GM18868 (cell line): Measurements from ENCODE around the gene MFSD12.
"Not testable (repeated sequence)": the region's sequence is repeated elsewhere in the genome, so short reads cannot be mapped to it uniquely, and the experiment has no call there.

Source experiments
- ATAC-seq: cut with Tn5 transposase; IDR thresholded peaks from one replicate; pipeline ENCODE4 v1.9.1; 2021; ENCODE audit warnings: mild to moderate bottlenecking, moderate library complexity; ENCODE audit not compliant: unreplicated experiment

Gene MFSD12

GRCh38 chr19:3585301-3586126, 28.1 kb upstream of the MFSD12 start, which contains the start of gene GIPC3:
Gene GIPC3 (plus strand): TSS chr19:3585478. CDS start chr19:3585598, 120 bp downstream.
- ATAC-seq, result no peak

GRCh38 chr19:3584036-3584802, 26.8 kb upstream of the MFSD12 start:
- ATAC-seq, result not testable (repeated sequence)

GRCh38 chr19:3581792-3582191, 24.4 kb upstream of the MFSD12 start:
- not testable (repeated sequence) for ATAC-seq

DNA sequence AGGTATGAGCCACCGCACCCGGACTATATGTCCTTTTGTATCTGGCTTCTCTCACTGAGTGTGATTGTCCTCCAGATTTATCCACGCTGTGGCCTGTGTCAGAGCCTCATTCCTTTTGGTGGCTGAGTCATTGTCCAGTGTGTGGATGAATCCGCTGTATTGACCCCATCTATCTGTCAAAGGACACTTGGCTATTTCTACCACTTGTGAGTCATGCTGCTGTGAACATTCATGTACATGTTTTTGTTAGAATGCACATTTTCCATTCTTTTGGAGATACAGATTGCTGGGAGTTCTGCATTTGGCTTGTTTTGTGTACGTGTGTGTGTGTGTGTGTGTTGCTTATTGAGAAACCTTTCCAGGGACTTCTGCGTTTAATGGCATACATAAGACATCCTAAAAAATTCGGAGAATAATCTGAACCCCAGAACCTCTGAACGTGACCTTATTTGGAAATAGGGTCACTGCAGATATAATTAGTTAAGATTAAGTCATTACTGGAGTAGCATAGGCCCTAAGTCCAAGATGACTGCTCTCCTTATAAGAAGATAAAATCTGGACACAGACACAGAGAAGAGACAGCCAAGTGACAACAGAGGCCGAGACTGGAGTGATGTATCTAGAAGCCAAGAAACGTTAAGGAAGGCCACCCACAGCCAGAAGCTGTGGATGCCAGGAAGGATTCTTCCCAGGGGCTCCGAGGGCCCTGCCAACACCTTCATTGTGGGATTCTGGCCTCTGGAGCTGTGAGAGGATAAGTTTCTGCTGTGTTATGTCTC, 23.0 kb upstream of the MFSD12 start:
- no peak for ATAC-seq

- ATAC-seq, result no peak
Observed at GRCh38 chr19:3578390-3578789, 21.0 kb upstream of the MFSD12 start.

- ATAC-seq, result no peak
Observed at GRCh38 chr19:3577723-3578344, 20.4 kb upstream of the MFSD12 start.

DNA sequence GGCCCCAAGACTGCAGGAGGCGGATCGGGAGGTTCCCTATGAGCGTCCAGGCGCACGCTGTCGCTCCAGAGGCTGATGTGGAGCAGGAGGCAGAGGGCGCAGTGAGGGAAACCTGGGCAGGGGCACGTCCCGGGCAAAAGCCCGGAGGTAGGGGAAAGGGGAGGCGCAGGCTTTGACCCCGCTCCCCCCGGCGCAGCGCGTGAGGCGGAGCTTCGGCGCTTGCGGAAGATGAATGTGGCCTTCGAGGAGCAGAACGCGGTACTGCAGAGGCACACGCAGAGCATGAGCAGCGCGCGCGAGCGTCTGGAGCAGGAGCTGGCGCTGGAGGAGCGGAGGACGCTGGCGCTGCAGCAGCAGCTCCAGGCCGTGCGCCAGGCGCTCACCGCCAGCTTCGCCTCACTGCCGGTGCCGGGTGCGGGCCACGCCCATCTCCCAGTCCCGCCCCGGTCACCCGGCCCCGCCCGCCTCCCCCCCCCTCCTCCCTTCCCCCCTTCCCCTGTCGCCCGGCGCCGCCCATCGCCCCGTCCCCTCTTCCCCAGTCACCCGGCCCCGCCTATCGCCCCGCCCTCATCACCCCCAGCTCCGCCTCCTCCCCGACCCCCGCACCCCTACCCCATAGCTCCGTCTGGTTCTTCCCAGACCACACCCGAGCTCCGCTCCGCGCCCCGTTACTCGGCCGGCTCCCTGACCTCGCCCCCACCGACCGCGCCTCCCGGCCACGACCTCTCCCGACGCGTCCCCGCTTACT, 19.5 kb upstream of the MFSD12 start:
- ATAC-seq, result no peak

DNA sequence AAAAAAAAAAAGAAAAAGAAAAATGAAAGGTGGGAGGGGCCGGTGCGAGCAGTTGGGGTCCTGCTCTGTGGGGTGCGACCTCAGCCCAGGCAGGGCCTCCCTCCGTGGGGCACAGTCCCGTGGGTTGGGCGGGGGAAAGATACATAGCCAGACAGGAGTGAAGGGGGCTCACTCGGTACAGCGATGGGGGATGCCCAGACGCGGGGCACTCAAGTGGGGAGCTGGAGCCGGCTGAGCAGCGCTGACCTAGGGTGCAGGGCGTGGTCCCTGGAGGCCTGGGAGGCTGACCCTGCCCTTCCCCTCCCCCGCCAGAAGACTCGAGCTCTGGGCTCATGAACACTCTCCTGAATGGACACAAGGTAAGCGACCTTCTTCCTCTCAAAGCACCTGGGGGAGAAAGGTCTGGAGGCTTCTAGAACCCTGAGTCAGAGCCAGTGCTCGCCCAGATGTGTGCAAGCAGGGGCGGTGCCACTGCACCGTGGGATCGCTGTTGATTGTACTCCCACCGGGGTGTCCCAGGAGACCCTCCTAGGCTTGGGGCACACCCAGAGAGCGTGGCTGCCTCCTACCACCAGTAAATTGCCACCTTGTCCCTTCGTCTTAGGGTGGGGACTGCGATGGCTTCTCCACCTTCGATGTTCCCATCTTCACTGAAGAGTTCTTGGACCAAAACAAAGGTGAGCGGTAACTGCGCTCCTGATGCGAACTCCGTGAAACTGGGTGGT, 18.7 kb upstream of the MFSD12 start:
- no peak for ATAC-seq

DNA sequence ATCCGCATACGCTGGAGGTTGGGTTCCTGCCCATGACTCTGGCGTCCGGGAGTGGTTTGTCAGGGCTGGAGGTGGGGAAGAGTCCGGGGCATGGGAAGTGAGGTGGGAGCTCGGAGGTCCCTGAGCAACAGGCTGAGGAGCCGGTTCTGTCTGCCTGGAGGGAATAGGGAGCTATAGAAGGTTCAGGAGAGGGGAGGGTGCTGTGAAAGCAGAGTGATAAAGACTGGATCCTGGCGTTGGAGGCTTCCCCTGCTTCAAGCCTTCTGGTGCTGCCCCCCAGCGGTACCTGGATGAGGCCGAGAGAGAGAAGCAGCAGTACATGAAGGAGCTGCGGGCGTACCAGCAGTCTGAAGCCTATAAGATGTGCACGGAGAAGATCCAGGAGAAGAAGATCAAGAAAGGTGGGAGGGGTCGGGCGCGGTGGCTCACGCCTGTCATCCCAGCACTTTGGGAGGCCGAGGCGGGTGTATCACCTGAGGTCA, 17.9 kb upstream of the MFSD12 start:
- ATAC-seq, result no peak

GRCh38 chr19:3573858-3574637, 16.7 kb upstream of the MFSD12 start:
- ATAC-seq, result no peak

DNA sequence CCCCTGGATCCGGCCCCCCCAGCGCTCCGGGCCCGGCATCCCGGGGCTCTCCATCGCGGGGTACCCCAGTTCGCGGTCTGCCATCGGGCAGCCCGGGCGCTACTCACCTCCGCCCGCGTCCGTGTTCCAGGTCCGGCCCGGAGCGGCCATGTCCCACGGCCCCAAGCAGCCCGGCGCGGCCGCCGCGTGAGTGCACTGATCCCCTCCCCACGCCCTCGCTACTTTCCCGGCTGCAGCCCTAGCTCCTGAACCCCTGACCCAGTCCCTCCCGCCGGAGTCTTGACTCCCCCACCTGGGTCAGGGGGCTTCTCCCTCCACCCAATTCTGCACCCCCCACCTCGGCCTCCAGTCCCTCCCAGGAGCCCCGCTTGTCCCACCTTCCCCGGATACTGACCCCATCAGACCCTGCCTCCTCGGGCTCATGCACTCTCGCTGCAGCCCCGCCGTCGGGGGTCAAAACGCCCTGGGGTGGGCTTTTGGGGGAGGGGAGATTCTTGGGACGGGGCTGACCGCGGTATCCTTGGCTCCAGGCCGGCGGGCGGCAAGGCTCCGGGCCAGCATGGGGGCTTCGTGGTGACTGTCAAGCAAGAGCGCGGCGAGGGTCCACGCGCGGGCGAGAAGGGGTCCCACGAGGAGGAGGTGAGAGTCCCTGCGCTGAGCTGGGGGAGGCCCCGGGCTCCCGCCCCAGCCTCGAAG, 15.9 kb upstream of the MFSD12 start:
- ATAC-seq, result no peak

GRCh38 chr19:3572855-3573161, 15.4 kb upstream of the MFSD12 start, which contains the start of gene HMG20B:
Gene HMG20B (plus strand): TSS chr19:3572944. CDS start chr19:3573310, 366 bp downstream.
- no peak for ATAC-seq

DNA sequence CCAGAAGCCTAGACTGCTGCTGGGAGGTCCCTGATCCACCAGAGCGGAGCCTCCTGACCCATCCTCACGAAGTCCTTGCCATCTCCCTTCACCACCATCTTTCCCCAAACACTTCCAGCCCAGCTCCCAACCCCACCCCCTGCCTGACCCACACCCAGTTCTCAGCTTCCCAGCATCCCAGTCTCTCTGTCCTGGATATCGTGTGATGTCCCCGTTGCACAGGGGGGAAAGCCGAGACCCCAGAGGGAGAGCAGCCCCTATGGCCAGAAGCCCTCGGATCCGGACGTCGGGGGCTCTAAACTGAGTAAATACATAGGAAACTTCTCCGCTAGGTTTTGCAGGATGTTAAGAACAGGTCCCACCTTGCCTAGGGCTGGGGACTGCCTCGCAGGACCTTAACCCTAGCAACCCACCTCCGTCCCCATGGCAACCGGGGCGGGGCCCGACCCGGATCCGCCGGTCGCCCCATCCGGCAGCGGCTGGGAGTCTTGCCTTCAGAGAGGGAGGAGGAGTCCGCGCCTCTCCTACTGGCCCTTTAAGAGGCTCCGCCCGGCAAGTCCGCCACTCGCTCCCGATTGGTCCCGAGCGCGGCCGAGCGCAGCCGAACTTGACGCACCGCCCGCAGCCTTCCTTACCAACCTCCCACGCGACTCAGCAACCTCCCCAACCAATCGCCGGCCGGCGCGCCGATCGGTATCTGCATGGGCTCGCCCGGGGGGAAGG, 14.9 kb upstream of the MFSD12 start:
- peak; percentile 86 for ATAC-seq

DNA sequence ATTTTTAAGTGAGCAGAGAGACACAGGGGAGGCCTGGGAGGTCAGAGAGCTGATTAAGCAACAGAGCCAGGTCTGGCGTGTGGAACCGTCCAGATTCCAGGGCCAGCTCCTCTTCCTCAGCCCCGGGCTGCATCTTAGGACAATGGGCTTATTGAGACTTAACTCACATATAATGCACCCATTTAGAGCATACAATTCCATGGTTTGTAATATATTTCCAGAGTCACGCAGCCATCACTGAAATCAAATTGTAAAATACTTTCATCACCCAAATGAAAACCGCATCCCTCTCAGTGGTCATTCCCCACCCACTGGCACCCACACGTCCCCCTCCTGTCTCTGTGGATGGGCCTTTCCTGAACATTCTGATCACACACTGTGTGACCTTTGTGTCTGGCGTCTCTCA, 13.2 kb upstream of the MFSD12 start:
- no peak for ATAC-seq

- not testable (repeated sequence) for ATAC-seq
Observed at GRCh38 chr19:3570042-3570441, 12.7 kb upstream of the MFSD12 start.

DNA sequence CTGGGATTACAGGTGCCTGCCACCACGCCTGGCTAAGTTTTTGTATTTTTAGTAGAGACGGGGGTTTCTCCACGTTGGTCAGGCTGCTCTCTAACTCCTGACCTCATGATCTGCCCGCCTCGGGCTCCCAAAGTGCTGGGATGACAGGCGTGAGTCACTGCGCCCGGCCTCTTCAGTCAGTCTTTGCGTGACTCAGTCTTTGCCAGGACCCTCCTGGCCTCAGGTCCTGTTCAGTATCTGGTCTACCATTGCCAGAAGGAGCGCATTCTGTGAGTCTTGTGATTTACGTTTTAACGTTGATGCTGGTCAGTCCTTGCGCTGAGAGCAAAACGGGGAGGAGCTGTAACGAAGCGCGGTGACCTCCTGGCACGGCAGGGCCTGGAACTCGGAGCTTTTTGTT, 7.8 kb upstream of the MFSD12 start:
- ATAC-seq, result no peak
